ENCODE results near the gene FAM43A. TPM values are rescaled to one million over a fixed set of nuclear protein-coding genes. Genes with fewer than 3 reads are reported as not detected.

The FAM43A gene
- total and polyA plus RNA-seq, 2 of the 4 experiments (the other 2 are of a cell fraction): 3.0 to 11.5 TPM

- H3K4ac ChIP-seq (ENCODE audit: low read depth, low read length): no peak overlapping the region
- no peak overlapping the region for H3K56ac ChIP-seq (ENCODE audit: extremely low read depth, insufficient read depth, low read length)
- H2BK15ac ChIP-seq (ENCODE audit: low read depth, low read length): no peak overlapping the region
- H3K4me1 ChIP-seq (ENCODE audit: control insufficient read depth, insufficient read depth, low read length): peaks cover 5% of the 10 kb centered on the region; the same call in 1 of the 2 replicates
- peaks cover 23% of the 10 kb centered on the region for H3K27me3 ChIP-seq (ENCODE audit: control insufficient read depth, insufficient read depth, low read length)
- H4K8ac ChIP-seq (ENCODE audit: low read depth in 2 of 2, low read length in 2 of 2): no peak overlapping the region
- H3K79me1 ChIP-seq (ENCODE audit: low read depth in 1 of 2, low read length in 2 of 2): no peaks in the 10 kb centered on the region
- in situ Hi-C loops (cut with MboI; ENCODE audit: low sequenced_read_pairs): no loop called here
- dilution Hi-C loops (cut with HindIII; ENCODE audit: low sequenced_read_pairs, unreplicated experiment): no loop called here
- H2BK5ac ChIP-seq (ENCODE audit: low read depth, low read length, poor library complexity, severe bottlenecking): no peak overlapping the region
- H3K36me3 ChIP-seq (ENCODE audit: control insufficient read depth, insufficient read depth, low read length): no peaks in the 10 kb centered on the region
- no peak overlapping the region for H2BK120ac ChIP-seq (ENCODE audit: low read depth, low read length)
- no peak overlapping the region for H2AK9ac ChIP-seq (replicated peaks; ENCODE audit: low read depth, low read length, poor library complexity)
- no peak overlapping the region for H4K5ac ChIP-seq (ENCODE audit: low read depth, low read length)
- intact Hi-C loops (cut with micrococcal nuclease): no loop called here
- H3K4me3 ChIP-seq (ENCODE audit: insufficient read depth, low read depth, low read length): no peak overlapping the region
- TF ChIP-seq NFE2L2 (IDR thresholded peaks at IDR 0.05; ENCODE audit: low read depth, low read length): no peak
- no peak for TF ChIP-seq CEBPB (IDR thresholded peaks at IDR 0.05; ENCODE audit: low read depth, low read length)
- no peak for TF ChIP-seq CHD1 (IDR thresholded peaks at IDR 0.05; ENCODE audit: low read depth, low read length)
- no peak for TF ChIP-seq MXI1 (IDR thresholded peaks at IDR 0.05; ENCODE audit: borderline replicate concordance, low read depth, low read length)
- no peak for TF ChIP-seq BHLHE40 (IDR thresholded peaks at IDR 0.05; ENCODE audit: low read depth, low read length)
- TF ChIP-seq FOS (IDR thresholded peaks at IDR 0.05; ENCODE audit: low read depth, low read length): no peak
- TF ChIP-seq RFX5 (IDR thresholded peaks at IDR 0.05; ENCODE audit: low read depth, low read length): no peak
- TF ChIP-seq, protein P1, sequence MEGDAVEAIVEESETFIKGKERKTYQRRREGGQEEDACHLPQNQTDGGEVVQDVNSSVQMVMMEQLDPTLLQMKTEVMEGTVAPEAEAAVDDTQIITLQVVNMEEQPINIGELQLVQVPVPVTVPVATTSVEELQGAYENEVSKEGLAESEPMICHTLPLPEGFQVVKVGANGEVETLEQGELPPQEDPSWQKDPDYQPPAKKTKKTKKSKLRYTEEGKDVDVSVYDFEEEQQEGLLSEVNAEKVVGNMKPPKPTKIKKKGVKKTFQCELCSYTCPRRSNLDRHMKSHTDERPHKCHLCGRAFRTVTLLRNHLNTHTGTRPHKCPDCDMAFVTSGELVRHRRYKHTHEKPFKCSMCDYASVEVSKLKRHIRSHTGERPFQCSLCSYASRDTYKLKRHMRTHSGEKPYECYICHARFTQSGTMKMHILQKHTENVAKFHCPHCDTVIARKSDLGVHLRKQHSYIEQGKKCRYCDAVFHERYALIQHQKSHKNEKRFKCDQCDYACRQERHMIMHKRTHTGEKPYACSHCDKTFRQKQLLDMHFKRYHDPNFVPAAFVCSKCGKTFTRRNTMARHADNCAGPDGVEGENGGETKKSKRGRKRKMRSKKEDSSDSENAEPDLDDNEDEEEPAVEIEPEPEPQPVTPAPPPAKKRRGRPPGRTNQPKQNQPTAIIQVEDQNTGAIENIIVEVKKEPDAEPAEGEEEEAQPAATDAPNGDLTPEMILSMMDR (conservative IDR thresholded peaks at IDR 0.05; ENCODE audit: low read depth, low read length): no peak
- no peak for TF ChIP-seq ELK1 (IDR thresholded peaks at IDR 0.05; ENCODE audit: borderline replicate concordance, low read depth, low read length)
- BruUV-seq (replicated peaks): no TSS peak
- H2AFZ ChIP-seq (replicated peaks; ENCODE audit: low read length, poor library complexity): no peak overlapping the region
- peaks cover 2% of the 10 kb centered on the region; the same call in 1 of the 2 replicates for H3K9me3 ChIP-seq (ENCODE audit: control insufficient read depth, insufficient read depth, low read length)
- DNase-seq (no peak), ATAC-seq (ENCODE audit: low read depth) (no peak)
- ChIA-PET CTCF (interaction anchor here (0.6 kb wide), 1 partner anchor 88 kb away, joined by 6 read pairs; no protein-coding TSS in a partner anchor), POLR2A (ENCODE audit: unreplicated experiment) (no interaction called here)
- H4K91ac ChIP-seq (ENCODE audit: insufficient read depth, low read depth, low read length): no peak overlapping the region
- H3K4me2 ChIP-seq (ENCODE audit: low read depth, low read length): no peak overlapping the region
- no peak overlapping the region for H3K9ac ChIP-seq (ENCODE audit: low read depth, low read length)
- no peak overlapping the region for H3K18ac ChIP-seq (ENCODE audit: low read depth, low read length)
- no peak overlapping the region for H3K14ac ChIP-seq (replicated peaks; ENCODE audit: low read depth, low read length)
- WGBS, 2 experiments (ENCODE audit: extremely low coverage in 2 of 2, insufficient read length in 1 of 2): 45% methylated on average over 6 of the region's 7 CpGs; no CpG with 5 or more reads in 1 of the 2 experiments
- H3K23ac ChIP-seq (ENCODE audit: low read depth, low read length): no peak overlapping the region
- H3K9me1 ChIP-seq (ENCODE audit: insufficient read depth, low read length): no peaks in the 10 kb centered on the region; the same call in 1 of the 2 replicates
- no peak overlapping the region for H3K27ac ChIP-seq (ENCODE audit: insufficient read depth, low read length)
- no peak overlapping the region for H2BK20ac ChIP-seq (ENCODE audit: low read depth, low read length)
- no peak overlapping the region for H2AK5ac ChIP-seq (ENCODE audit: low read depth, low read length)
- no peaks in the 10 kb centered on the region for H4K20me1 ChIP-seq (ENCODE audit: insufficient read depth, low read length)
Observed at GRCh38 chr3:194723846-194724618, 38.3 kb downstream of the FAM43A start.

Measured in IMR-90 (cell line).